Hindlimb muscle (tissue), 1 donor: Measurements from ENCODE around the gene OR2G2. TPM values are rescaled to one million over a fixed set of nuclear protein-coding genes. Genes with fewer than 3 reads are reported as not detected.

Experiments
- polyA plus RNA-seq: library from polyadenylated mRNA; unstranded; fragments of 120-200 nt; gene quantifications from one replicate; pipeline ENCODE4 v1.2.1, GENCODE V29; 2013; ENCODE audit not compliant: insufficient read length

The OR2G2 gene
- polyA plus RNA-seq, 1 donor: not detected

Other genes with a start within 250 kb of the OR2G2 start
- gene NLRP3, start 172.2 kb upstream of the OR2G2 start, polyA plus RNA-seq: 1.8 TPM
- not detected for gene OR2B11, start 130.3 kb upstream of the OR2G2 start, polyA plus RNA-seq
- gene OR2C3, start 51.9 kb upstream of the OR2G2 start, polyA plus RNA-seq: 0.28 TPM
- gene GCSAML, start 39.2 kb upstream of the OR2G2 start, polyA plus RNA-seq: 0.15 TPM
- gene OR2G3, start 17.2 kb downstream of the OR2G2 start, polyA plus RNA-seq: not detected
- gene OR13G1, start 91.4 kb downstream of the OR2G2 start, polyA plus RNA-seq: not detected
- not detected for gene OR6F1, start 128.3 kb downstream of the OR2G2 start, polyA plus RNA-seq
- not detected for gene OR14K1, start 150.3 kb downstream of the OR2G2 start, polyA plus RNA-seq
- not detected for gene OR14A2, start 159.8 kb downstream of the OR2G2 start, polyA plus RNA-seq
- gene OR1C1, start 172.2 kb downstream of the OR2G2 start, polyA plus RNA-seq: not detected
- gene OR14A16, start 235.8 kb downstream of the OR2G2 start, polyA plus RNA-seq: not detected